IMR-90 (cell line): Measurements from ENCODE around the gene BAD. TPM values are rescaled to one million over a fixed set of nuclear protein-coding genes. Genes with fewer than 3 reads are reported as not detected.

Source experiments
- ATAC-seq: fragments of 200-7000 bp; cut with Tn5 transposase; 2 replicates; pipeline ENCODE4 v1.9.1; 2020; ENCODE audit warnings: low read depth, mild to moderate bottlenecking, moderate library complexity
- BruUV-seq: library from RNA; stranded (reverse); fragments of 400-500 nt; replicated peaks from 2 replicates; lab custom pipeline; 2021; lab: Mats Ljungman, UMichigan
- CTCF ChIA-PET: fragments of 300-600 bp; formaldehyde crosslinking; extraction: SDS; loops from one replicate; lab custom pipeline; 2021; ENCODE audit warnings: antibody characterized with exemption; lab: Yijun Ruan, JAX
- POLR2A ChIA-PET: fragments of 300-600 bp; sonication (Branson Sonifier 250); formaldehyde crosslinking; loops from one replicate; lab custom pipeline; 2022; ENCODE audit warnings: antibody characterized with exemption; ENCODE audit not compliant: unreplicated experiment; lab: Charles Lee
- DNase-seq: peaks from one replicate; pipeline ENCODE4 v3.0.0; 2013
- H2AFZ ChIP-seq: replicated peaks from 2 replicates; pipeline ENCODE3; 2013; ENCODE audit warnings: low read length, mild to moderate bottlenecking; ENCODE audit not compliant: poor library complexity
- H2AK5ac ChIP-seq: 2 replicates; pipeline ENCODE4 v1.6.1; 2013; ENCODE audit warnings: low read depth, low read length, inconsistent platforms
- H2AK9ac ChIP-seq: replicated peaks from 2 replicates; pipeline ENCODE3; 2013; ENCODE audit warnings: mild to moderate bottlenecking, low read depth, low read length, moderate library complexity; ENCODE audit not compliant: poor library complexity
- H2BK120ac ChIP-seq: 2 replicates; pipeline ENCODE4 v1.6.1; 2013; ENCODE audit warnings: low read depth, low read length, inconsistent platforms
- H2BK15ac ChIP-seq: 3 replicates; pipeline ENCODE4 v1.6.1; 2013; ENCODE audit warnings: low read depth, low read length, inconsistent platforms
- H2BK20ac ChIP-seq: 2 replicates; pipeline ENCODE4 v1.6.1; 2013; ENCODE audit warnings: low read depth, mild to moderate bottlenecking, inconsistent platforms, low read length, moderate library complexity
- H2BK5ac ChIP-seq: 2 replicates; pipeline ENCODE4 v1.6.1; 2013; ENCODE audit warnings: mild to moderate bottlenecking, low read depth, low read length, inconsistent platforms; ENCODE audit not compliant: poor library complexity, severe bottlenecking
- H3K14ac ChIP-seq: replicated peaks from 2 replicates; pipeline ENCODE4 v1.6.1; 2013; ENCODE audit warnings: low read depth, low read length, inconsistent platforms
- H3K18ac ChIP-seq: 2 replicates; pipeline ENCODE4 v1.6.1; 2013; ENCODE audit warnings: low read depth, low read length, control low read depth
- H3K23ac ChIP-seq: 2 replicates; pipeline ENCODE4 v1.6.1; 2013; ENCODE audit warnings: low read depth, low read length, inconsistent platforms
- H3K27ac ChIP-seq: 2 replicates; pipeline ENCODE4 v1.5.1; 2013; ENCODE audit warnings: mild to moderate bottlenecking, control low read depth, low read length; ENCODE audit not compliant: insufficient read depth
- H3K27me3 ChIP-seq: 2 replicates; pipeline ENCODE4 v1.6.1; 2013; ENCODE audit warnings: low read length; ENCODE audit not compliant: control insufficient read depth, insufficient read depth
- H3K36me3 ChIP-seq: 2 replicates; pipeline ENCODE4 v1.6.1; 2013; ENCODE audit warnings: low read length, mixed read lengths; ENCODE audit not compliant: control insufficient read depth, insufficient read depth
- H3K4ac ChIP-seq: 2 replicates; pipeline ENCODE4 v1.6.1; 2013; ENCODE audit warnings: low read depth, low read length, inconsistent platforms
- H3K4me1 ChIP-seq: 2 replicates; pipeline ENCODE4 v1.6.1; 2013; ENCODE audit warnings: low read length, mixed read lengths; ENCODE audit not compliant: control insufficient read depth, insufficient read depth
- H3K4me2 ChIP-seq: 2 replicates; pipeline ENCODE4 v1.6.1; 2013; ENCODE audit warnings: low read depth, mild to moderate bottlenecking, control low read depth, low read length, moderate library complexity
- H3K4me3 ChIP-seq: 2 replicates; pipeline ENCODE4 v1.5.1; 2013; ENCODE audit warnings: low read depth, mild to moderate bottlenecking, control low read depth, low read length, moderate library complexity; ENCODE audit not compliant: insufficient read depth
- H3K56ac ChIP-seq: 2 replicates; pipeline ENCODE4 v1.6.1; 2013; ENCODE audit warnings: low read length, inconsistent platforms; ENCODE audit not compliant: insufficient read depth; ENCODE audit errors: extremely low read depth
- H3K79me1 ChIP-seq, 2 experiments: 2 replicates each; pipeline ENCODE4 v1.6.1; 2013; ENCODE audit warnings: low read length in 2 of 2, inconsistent platforms in 1 of 2, low read depth in 1 of 2
- H3K9ac ChIP-seq: 2 replicates; pipeline ENCODE4 v1.6.1; 2013; ENCODE audit warnings: low read depth, low read length, control low read depth
- H3K9me1 ChIP-seq: 2 replicates; pipeline ENCODE4 v1.6.1; 2013; ENCODE audit warnings: low read length, inconsistent platforms; ENCODE audit not compliant: insufficient read depth
- H3K9me3 ChIP-seq: 2 replicates; pipeline ENCODE4 v1.6.1; 2013; ENCODE audit warnings: low read length; ENCODE audit not compliant: control insufficient read depth, insufficient read depth
- H4K20me1 ChIP-seq: 2 replicates; pipeline ENCODE4 v1.6.1; 2013; ENCODE audit warnings: low read length, inconsistent platforms; ENCODE audit not compliant: insufficient read depth
- H4K5ac ChIP-seq: 2 replicates; pipeline ENCODE4 v1.6.1; 2013; ENCODE audit warnings: mild to moderate bottlenecking, low read depth, low read length, control low read depth
- H4K8ac ChIP-seq, 2 experiments: 2 replicates each; pipeline ENCODE4 v1.6.1; 2013; ENCODE audit warnings: low read depth in 2 of 2, low read length in 2 of 2, control low read depth in 1 of 2, inconsistent platforms in 1 of 2
- H4K91ac ChIP-seq: 2 replicates; pipeline ENCODE4 v1.6.1; 2013; ENCODE audit warnings: low read depth, low read length, inconsistent platforms; ENCODE audit not compliant: insufficient read depth
- BHLHE40 ChIP-seq: fragments of 150-350 bp; IDR thresholded peaks from 2 replicates; pipeline ENCODE4 v1.6.1; 2016; ENCODE audit warnings: mild to moderate bottlenecking, low read depth, low read length
- CHD1 ChIP-seq: IDR thresholded peaks from 2 replicates; pipeline ENCODE4 v1.6.1; 2012; ENCODE audit warnings: low read depth, low read length, improper control_type of control experiment
- MXI1 ChIP-seq: IDR thresholded peaks from 2 replicates; pipeline ENCODE4 v1.6.1; 2012; ENCODE audit warnings: low read depth, mild to moderate bottlenecking, low read length, moderate library complexity, borderline replicate concordance
- NFE2L2 ChIP-seq: fragments of 150-350 bp; IDR thresholded peaks from 2 replicates; pipeline ENCODE4 v1.6.1; 2016; ENCODE audit warnings: low read depth, mild to moderate bottlenecking, low read length
- POLR2A ChIP-seq: IDR thresholded peaks from 2 replicates; pipeline ENCODE4 v1.6.1; 2012; ENCODE audit warnings: mild to moderate bottlenecking, low read depth, low read length
- RCOR1 ChIP-seq: IDR thresholded peaks from 2 replicates; pipeline ENCODE4 v1.6.1; 2012; ENCODE audit warnings: mild to moderate bottlenecking, low read length, improper control_type of control experiment; ENCODE audit not compliant: insufficient replicate concordance
- RFX5 ChIP-seq: IDR thresholded peaks from 2 replicates; pipeline ENCODE4 v1.8.0; 2012; ENCODE audit warnings: low read depth, mild to moderate bottlenecking, low read length, moderate library complexity
- SMC3 ChIP-seq: fragments of 150-350 bp; IDR thresholded peaks from 2 replicates; pipeline ENCODE4 v1.6.1; 2016; ENCODE audit warnings: low read depth, mild to moderate bottlenecking, antibody characterized with exemption, low read length, moderate library complexity
- WGBS, 2 experiments: methylation state at CpG; one replicate each; pipeline versions ENCODE4 v1.1.5 to v1.1.7; 2013; ENCODE audit warnings: missing lambda C conversion rate in 2 of 2; ENCODE audit not compliant: insufficient read length in 1 of 2; ENCODE audit errors: extremely low coverage in 2 of 2; 5-methylcytosine and 5-hydroxymethylcytosine counted together
- dilution Hi-C: fragments of 300-500 bp; cut with HindIII; formaldehyde crosslinking; loops from one replicate; pipeline ENCODE4 v1.14.3; 2018; ENCODE audit warnings: low sequenced_read_pairs; ENCODE audit not compliant: unreplicated experiment
- in situ Hi-C: fragments of 300-500 bp; cut with MboI; formaldehyde crosslinking; loops from 3 replicates; pipeline ENCODE4 v1.14.3; 2019; ENCODE audit warnings: low sequenced_read_pairs, inconsistent platforms, mixed read lengths
- intact Hi-C: fragments of 100-400 bp; cut with micrococcal nuclease; formaldehyde crosslinking; loops from 2 replicates; pipeline ENCODE4 v1.10.0; 2022
- polyA plus RNA-seq, 3 experiments: library from polyadenylated mRNA; depleted of rRNA; stranded (reverse); fragments of >200 nt; gene quantifications; 2 replicates each; pipeline ENCODE4 v1.2.3, GENCODE V29; 2012; ENCODE audit warnings: low replicate concordance in 1 of 3
- total RNA-seq: library from RNA; depleted of rRNA; stranded (reverse); fragments of >200 nt; gene quantifications from 2 replicates; pipeline ENCODE4 v1.2.3, GENCODE V29; 2012
- TF ChIP-seq, protein P1 (sequence below): fragments of 150-350 bp; IDR thresholded peaks from 2 replicates; pipeline ENCODE4 v1.6.1; 2017; ENCODE audit warnings: mild to moderate bottlenecking, antibody characterized with exemption, low read length, low read depth

BAD gene
- total and polyA plus RNA-seq, 2 of the 4 experiments (the other 2 are of a cell fraction): 30.3 to 68.0 TPM

DNA sequence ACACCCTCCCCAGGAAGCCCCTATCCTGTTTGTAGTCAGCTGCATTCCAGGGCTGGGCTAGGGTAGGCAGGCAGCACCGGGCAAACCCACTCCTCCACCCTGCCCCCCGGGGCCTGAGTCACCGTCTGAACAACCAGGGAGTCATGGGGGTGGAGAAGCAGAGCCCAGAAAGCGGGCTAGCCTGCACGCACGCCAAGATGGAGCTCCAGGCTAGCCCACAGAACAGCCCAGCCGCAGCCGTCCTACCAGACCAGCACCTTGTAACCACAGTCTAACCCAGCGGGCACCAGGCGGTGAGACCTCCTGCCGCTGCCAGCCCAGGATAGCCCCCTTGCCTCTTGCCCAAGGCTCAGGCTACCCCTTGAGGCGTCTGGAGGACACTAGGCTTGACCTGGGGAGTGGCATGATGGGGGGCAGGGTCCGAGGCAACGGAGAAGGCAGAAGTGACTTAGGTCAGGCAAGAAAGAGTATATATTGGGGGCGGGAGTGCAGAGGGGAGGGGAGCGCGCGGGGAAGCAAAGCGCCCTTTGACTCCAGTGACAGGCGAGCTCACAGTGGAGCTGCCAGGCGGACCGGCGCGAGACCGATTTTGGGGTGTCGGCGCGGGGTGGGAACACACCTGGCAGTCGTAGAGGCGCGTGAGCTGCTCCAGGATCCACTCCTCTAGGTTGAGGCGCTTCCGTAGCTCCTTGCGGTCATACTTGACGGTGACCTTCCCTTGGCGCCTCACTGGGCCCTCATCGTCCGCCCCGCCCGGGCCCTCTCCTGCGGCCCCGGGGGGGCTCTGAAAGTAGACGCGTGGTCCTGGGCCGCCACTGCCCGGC, 38.5 kb downstream of the BAD start (continued):
- TF ChIP-seq, protein P1, sequence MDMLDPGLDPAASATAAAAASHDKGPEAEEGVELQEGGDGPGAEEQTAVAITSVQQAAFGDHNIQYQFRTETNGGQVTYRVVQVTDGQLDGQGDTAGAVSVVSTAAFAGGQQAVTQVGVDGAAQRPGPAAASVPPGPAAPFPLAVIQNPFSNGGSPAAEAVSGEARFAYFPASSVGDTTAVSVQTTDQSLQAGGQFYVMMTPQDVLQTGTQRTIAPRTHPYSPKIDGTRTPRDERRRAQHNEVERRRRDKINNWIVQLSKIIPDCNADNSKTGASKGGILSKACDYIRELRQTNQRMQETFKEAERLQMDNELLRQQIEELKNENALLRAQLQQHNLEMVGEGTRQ: 0 out of 2 replicates have a peak, but pooled peaks have one; percentile 7
- TF ChIP-seq RCOR1: peak; percentile 85

DNA sequence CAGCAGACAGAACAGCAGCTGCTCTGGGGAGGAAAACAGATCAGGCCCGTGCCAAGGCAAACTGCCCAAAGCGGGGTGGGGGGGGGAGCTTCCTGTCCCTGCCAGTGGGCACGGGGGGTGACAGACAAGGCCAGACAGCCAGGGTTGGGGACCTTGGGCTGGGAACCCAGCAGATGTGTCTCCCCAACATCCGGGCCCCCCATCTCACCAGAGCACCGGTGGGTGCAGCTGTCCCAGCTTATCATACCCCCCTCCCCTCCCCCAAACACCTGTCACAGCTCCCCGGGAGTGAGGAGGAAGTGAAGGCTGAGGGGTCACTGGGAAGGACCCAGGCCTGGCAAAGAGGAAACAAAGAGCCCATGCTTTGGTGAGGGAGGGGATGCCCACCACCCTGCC, 39.1 kb downstream of the BAD start:
- Histone ChIP-seq H3K4me2 (peak overlapping the region; percentile 96), H3K36me3 (peaks cover 12% of the 10 kb centered on the region), H3K14ac (peak overlapping the region; percentile 81), H2BK20ac (no peak overlapping the region), H3K4ac (peak overlapping the region; percentile 99), H3K18ac (peak overlapping the region; percentile 49; the same call in 1 of the 2 replicates), H3K56ac (peak overlapping the region; percentile 86), H3K9me1 (peaks cover 7% of the 10 kb centered on the region), H4K5ac (peak overlapping the region; percentile 38; the same call in 1 of the 2 replicates), H2AK5ac (peak overlapping the region; percentile 100), H4K8ac (peak overlapping the region; percentile 65 to 79; a peak in 3 of 4 replicates), H2AK9ac (peak overlapping the region; percentile 100), H2AFZ (peak overlapping the region; percentile 89), H3K9me3 (no peaks in the 10 kb centered on the region), H3K4me1 (peaks cover 8% of the 10 kb centered on the region), H2BK5ac (peak overlapping the region; percentile 98), H4K91ac (peak overlapping the region; percentile 98), H3K79me1 (peaks cover 10 to 31% of the 10 kb centered on the region in 2 experiments; a peak in 3 of 4 replicates), H2BK15ac (peak overlapping the region; percentile 52; the same call in 1 of the 3 replicates), H3K27ac (peak overlapping the region; percentile 98), H3K4me3 (peak overlapping the region; percentile 95), H2BK120ac (peak overlapping the region; percentile 73), H3K23ac (peak overlapping the region; percentile 95), H3K9ac (peak overlapping the region; percentile 77), H4K20me1 (peaks cover 26% of the 10 kb centered on the region), H3K27me3 (no peaks in the 10 kb centered on the region)
- no peak for ATAC-seq
- no peak for DNase-seq
- intact Hi-C loops (no loop called here), dilution Hi-C loops (no loop called here), in situ Hi-C loops (no loop called here)
- POLR2A ChIA-PET: no interaction called here
- TF ChIP-seq NFE2L2 (no peak), MXI1 (no peak), BHLHE40 (peak; percentile 39; the same call in 1 of the 2 replicates), RFX5 (no peak), SMC3 (no peak), CHD1 (no peak), POLR2A (no peak)
- CTCF ChIA-PET: interaction anchor here (2.1 kb wide), 1 partner anchor 55 kb away, joined by 7 read pairs; no protein-coding TSS in a partner anchor
- no CpG with 5 or more reads among the region's 6 CpGs for WGBS, 2 experiments
- no TSS peak for BruUV-seq
